WI38 (cell line): ENCODE results near the gene FSIP1.

ENCODE experiments used
- H3K4me3 ChIP-seq: 2 replicates; pipeline ENCODE4 v1.5.1; 2011; ENCODE audit warnings: low read depth, mild to moderate bottlenecking, control low read depth, low read length
- TF ChIP-seq, protein P1 (sequence below): IDR thresholded peaks from 2 replicates; pipeline ENCODE4 v1.5.1; 2012; ENCODE audit warnings: low read depth, mild to moderate bottlenecking, control low read depth, low read length

FSIP1 gene

DNA sequence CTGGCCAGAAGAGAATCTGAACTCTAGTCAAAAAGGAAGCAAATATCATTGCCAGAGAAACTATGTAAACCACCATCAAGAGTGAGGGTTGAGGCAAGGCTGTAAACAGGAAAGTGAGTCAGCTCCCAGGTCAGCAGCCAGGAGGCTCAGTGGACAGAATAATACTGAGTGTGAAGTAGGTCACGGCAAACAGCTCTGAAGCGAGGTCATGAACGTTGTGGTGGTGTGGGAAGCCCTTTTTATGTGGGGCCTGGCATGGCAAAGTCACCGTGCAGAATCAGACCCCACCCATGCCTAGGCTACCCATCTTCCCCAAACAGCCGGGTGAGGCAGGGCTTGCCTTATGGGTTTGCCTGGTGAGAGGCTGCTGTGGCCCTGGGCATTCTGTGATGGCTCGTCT lies 157.8 kb downstream of the FSIP1 start:
- TF ChIP-seq, protein P1, sequence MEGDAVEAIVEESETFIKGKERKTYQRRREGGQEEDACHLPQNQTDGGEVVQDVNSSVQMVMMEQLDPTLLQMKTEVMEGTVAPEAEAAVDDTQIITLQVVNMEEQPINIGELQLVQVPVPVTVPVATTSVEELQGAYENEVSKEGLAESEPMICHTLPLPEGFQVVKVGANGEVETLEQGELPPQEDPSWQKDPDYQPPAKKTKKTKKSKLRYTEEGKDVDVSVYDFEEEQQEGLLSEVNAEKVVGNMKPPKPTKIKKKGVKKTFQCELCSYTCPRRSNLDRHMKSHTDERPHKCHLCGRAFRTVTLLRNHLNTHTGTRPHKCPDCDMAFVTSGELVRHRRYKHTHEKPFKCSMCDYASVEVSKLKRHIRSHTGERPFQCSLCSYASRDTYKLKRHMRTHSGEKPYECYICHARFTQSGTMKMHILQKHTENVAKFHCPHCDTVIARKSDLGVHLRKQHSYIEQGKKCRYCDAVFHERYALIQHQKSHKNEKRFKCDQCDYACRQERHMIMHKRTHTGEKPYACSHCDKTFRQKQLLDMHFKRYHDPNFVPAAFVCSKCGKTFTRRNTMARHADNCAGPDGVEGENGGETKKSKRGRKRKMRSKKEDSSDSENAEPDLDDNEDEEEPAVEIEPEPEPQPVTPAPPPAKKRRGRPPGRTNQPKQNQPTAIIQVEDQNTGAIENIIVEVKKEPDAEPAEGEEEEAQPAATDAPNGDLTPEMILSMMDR = no peak
- H3K4me3 ChIP-seq = no peak overlapping the region

DNA sequence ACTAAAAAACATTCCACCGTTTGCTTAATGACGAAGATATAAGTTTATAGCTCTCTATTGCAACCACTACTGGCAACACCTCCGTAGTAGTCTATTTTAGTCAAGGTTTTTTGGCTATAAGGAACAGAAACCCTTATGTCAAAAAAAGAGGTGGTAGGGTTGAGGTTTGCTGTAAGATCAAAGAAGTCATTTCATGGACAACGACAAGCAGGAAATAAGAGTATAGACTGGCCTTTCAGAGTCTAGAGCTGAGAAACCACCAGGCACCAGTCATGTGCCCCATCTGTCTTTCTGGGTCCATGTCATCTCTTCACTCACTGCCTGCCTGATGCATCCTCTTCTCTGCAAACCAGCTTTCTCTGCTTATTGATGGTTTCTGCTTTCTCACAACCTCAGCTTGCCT lies 159.1 kb downstream of the FSIP1 start:
- TF ChIP-seq, protein P1 = no peak
- no peak overlapping the region for H3K4me3 ChIP-seq

DNA sequence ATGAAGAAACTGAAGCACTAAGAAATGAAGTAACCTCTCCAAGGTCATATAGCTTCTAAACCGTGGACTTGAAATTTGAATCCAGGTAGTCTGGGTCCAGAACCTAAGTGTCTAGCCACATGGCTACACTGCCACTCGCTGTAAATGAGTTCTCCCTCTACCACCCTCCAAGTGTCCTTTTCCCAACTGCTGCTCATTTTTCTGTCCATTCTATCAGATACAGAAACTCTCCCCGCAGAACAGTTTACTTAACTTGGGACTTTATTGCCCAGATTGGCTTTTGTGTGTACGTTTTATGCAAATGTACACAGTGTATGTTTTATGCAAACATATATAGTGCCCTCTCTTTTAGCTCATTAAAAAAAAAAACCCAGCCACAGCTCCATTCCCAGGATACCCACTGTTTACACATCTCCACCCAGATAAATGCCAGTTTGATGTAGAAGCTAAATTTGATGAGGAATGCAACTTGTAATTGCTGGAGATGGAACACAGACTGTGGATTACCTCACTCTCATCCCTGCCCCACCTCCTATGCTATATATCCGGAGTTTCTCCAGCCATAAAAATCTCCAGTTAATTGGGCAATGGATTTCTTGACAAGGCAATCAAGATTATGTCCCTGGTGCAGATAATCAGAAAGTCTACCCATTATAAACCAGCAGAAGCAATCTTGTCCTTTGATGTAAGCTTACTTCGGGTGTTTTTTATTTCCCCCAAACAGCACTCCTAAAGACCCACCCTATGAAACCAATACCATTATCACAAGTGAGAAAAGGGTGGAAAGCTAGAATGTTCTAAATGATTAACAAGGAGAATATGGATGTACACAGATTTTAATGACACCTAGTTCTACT lies 159.8 kb downstream of the FSIP1 start:
- no peak overlapping the region for H3K4me3 ChIP-seq
- TF ChIP-seq, protein P1 = no peak

DNA sequence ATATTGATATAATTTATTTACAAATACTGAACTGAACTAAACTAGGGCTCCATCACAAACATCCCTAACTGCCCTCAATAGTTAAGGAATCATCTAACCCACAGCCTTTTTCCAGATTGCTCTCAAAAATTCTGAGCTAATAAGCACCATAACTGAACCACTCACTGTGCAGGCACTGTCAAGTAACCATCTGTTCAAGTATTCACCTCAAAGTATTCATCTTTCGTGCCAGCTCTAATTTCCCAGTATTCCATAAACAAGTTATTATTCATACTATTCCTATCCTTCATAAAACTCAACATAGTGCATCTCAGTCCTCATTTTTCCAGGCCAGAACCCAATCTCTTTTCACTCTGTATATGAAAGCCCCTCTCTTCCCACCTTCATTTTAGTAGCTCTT lies 160.7 kb downstream of the FSIP1 start:
- TF ChIP-seq, protein P1 = no peak
- H3K4me3 ChIP-seq = no peak overlapping the region

DNA sequence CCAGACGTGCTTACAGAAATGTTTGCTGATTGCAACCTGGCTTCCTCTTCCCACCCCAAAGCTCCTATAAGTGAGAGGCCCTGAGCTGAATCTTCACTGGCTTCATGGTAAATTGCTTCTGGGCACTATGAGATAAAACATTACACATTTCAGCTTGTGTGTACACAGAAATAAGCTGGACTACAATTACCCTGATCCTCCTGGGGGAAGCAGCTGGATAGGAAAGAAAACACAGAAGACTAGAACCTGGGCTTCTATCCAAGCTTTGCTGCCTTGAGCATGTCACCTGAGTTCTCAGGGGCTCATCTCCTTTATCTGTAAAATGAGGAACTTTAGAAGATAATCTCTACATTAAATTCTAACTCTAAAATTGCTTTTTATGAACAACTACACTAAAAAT lies 161.4 kb downstream of the FSIP1 start:
- H3K4me3 ChIP-seq = no peak overlapping the region
- TF ChIP-seq, protein P1 = no peak

DNA sequence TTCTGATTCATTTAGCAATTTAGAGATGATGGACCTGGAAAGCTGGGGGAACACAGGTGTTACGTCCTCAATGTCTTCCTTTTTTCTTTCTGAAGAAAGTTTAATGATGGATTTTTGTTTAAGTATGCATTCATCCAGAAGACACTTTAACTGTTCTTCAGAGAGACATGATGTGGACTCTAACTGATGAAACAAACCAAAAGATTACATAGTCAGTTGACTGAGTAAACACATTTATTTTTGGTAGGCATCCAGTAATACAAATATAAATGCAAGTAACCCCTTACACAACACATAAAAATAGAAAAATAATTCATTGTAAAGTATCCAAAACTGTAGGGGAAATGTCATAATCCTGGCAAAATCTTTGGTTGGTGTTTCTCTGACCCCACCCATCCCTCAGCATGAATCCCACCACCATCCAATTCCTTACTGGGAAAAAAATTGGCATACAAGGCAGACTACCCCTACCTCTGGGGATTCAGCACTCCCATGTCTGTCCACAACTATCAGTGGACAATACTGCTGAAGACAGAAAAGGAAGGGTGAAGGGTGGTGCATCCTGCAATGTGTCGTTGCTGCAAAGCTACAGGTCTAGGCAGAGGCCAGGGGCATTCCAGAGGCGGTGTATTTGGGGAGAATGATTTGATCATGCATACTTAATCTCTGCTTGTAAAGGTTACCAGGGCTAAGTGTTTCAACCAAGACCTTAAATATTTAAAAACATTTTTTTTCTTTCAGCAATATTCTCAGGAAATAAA lies 164.4 kb downstream of the FSIP1 start:
- TF ChIP-seq, protein P1 = no peak
- H3K4me3 ChIP-seq = no peak overlapping the region
